HEK293 (cell line): Measurements from ENCODE around the gene PIK3R6.

Experiments
- CTCF ChIA-PET: fragments of 350-600 bp; formaldehyde crosslinking; extraction: SDS; loops from one replicate; lab custom pipeline; 2021; ENCODE audit warnings: antibody characterized with exemption; lab: Yijun Ruan, JAX
- POLR2A ChIA-PET: fragments of 300-600 bp; formaldehyde crosslinking; extraction: SDS; loops from one replicate; lab custom pipeline; 2020; ENCODE audit warnings: antibody characterized with exemption, inconsistent platforms; lab: Yijun Ruan, JAX
- H3K27ac ChIP-seq: fragments of 200-500 bp; sonication (Bioruptor generic); 2 replicates; pipeline ENCODE4 v1.5.1; 2014; ENCODE audit warnings: low read depth, low read length, control low read depth, inconsistent platforms; ENCODE audit errors: extremely low read depth
- H3K36me3 ChIP-seq, 2 experiments: fragments of 200-500 bp in 1 of 2; sonication (Bioruptor generic) in 1 of 2; 1 replicate in 1 of 2; 2 replicates in 1 of 2; pipeline ENCODE4 v1.5.1; 2014 to 2017; ENCODE audit warnings: inconsistent platforms in 2 of 2, low read length in 2 of 2; ENCODE audit not compliant: control insufficient read depth in 2 of 2, insufficient read depth in 1 of 2
- H3K4me1 ChIP-seq: fragments of 200-500 bp; sonication (Bioruptor generic); 2 replicates; pipeline ENCODE4 v1.5.1; 2014; ENCODE audit warnings: mild to moderate bottlenecking, low read length, inconsistent platforms; ENCODE audit not compliant: control insufficient read depth, insufficient read depth
- H3K4me3 ChIP-seq: 2 replicates; pipeline ENCODE4 v1.5.1; 2011; ENCODE audit warnings: low read depth, mild to moderate bottlenecking, control low read depth, low read length, moderate library complexity
- H3K9me3 ChIP-seq: fragments of 200-500 bp; sonication (Bioruptor generic); 2 replicates; pipeline ENCODE4 v1.5.1; 2014; ENCODE audit warnings: low read depth, low read length, inconsistent platforms; ENCODE audit not compliant: control insufficient read depth, insufficient read depth
- BCL11B ChIP-seq: fragments of 450-650 bp; formaldehyde crosslinking; IDR thresholded peaks from 2 replicates; pipeline ENCODE4 v1.5.1; 2016; ENCODE audit warnings: low read depth, missing biosample characterization, missing genetic modification characterization
- FEZF1 ChIP-seq: fragments of 450-650 bp; formaldehyde crosslinking; IDR thresholded peaks from 2 replicates; pipeline ENCODE4 v1.5.1; 2016; ENCODE audit warnings: missing biosample characterization, missing genetic modification characterization
- HIC1 ChIP-seq: fragments of 450-650 bp; formaldehyde crosslinking; IDR thresholded peaks from 2 replicates; pipeline ENCODE4 v1.5.1; 2016; ENCODE audit warnings: missing biosample characterization, missing genetic modification characterization
- HOXD13 ChIP-seq: sonication (generic); formaldehyde crosslinking; IDR thresholded peaks from 2 replicates; pipeline ENCODE4 v1.8.0; 2022; ENCODE audit warnings: missing genetic modification reagents, borderline replicate concordance
- KLF10 ChIP-seq: fragments of 450-650 bp; IDR thresholded peaks from 2 replicates; pipeline ENCODE4 v1.5.1; 2018; ENCODE audit warnings: missing biosample characterization, mild to moderate bottlenecking, missing genetic modification characterization
- KLF7 ChIP-seq: fragments of 450-650 bp; formaldehyde crosslinking; IDR thresholded peaks from 2 replicates; pipeline ENCODE4 v1.5.1; 2016; ENCODE audit warnings: missing biosample characterization, missing genetic modification characterization, borderline replicate concordance
- PRDM1 ChIP-seq: fragments of 450-650 bp; formaldehyde crosslinking; IDR thresholded peaks from 2 replicates; pipeline ENCODE4; 2016; ENCODE audit warnings: missing biosample characterization, missing genetic modification characterization
- REST ChIP-seq: fragments of 450-650 bp; formaldehyde crosslinking; IDR thresholded peaks from 2 replicates; pipeline ENCODE4 v1.5.1; 2016; ENCODE audit warnings: missing biosample characterization, missing genetic modification characterization
- TCF7L2 ChIP-seq: IDR thresholded peaks from 2 replicates; pipeline ENCODE4 v1.6.1; 2011; ENCODE audit warnings: low read depth, mild to moderate bottlenecking, inconsistent platforms, low read length, moderate library complexity, borderline replicate concordance
- YY2 ChIP-seq: fragments of 450-650 bp; formaldehyde crosslinking; IDR thresholded peaks from 2 replicates; pipeline ENCODE4 v1.5.1; 2016; ENCODE audit warnings: missing biosample characterization, missing genetic modification characterization
- ZBTB1 ChIP-seq: fragments of 450-650 bp; formaldehyde crosslinking; IDR thresholded peaks from 2 replicates; pipeline ENCODE4 v1.5.1; 2016; ENCODE audit warnings: missing biosample characterization, missing genetic modification characterization
- ZBTB17 ChIP-seq: fragments of 450-650 bp; formaldehyde crosslinking; IDR thresholded peaks from 2 replicates; pipeline ENCODE4 v1.5.1; 2016; ENCODE audit warnings: missing biosample characterization, missing genetic modification characterization
- ZBTB7A ChIP-seq: fragments of 450-650 bp; formaldehyde crosslinking; IDR thresholded peaks from 2 replicates; pipeline ENCODE4 v1.5.1; 2016; ENCODE audit warnings: low read depth, missing biosample characterization, missing genetic modification characterization
- ZFP69B ChIP-seq: fragments of 450-650 bp; formaldehyde crosslinking; IDR thresholded peaks from 2 replicates; pipeline ENCODE4 v1.5.1; 2016; ENCODE audit warnings: missing biosample characterization, missing genetic modification characterization
- ZNF16 ChIP-seq: fragments of 450-650 bp; formaldehyde crosslinking; IDR thresholded peaks from 2 replicates; pipeline ENCODE4 v1.5.1; 2016; ENCODE audit warnings: low read depth, missing biosample characterization, missing genetic modification characterization
- ZNF202 ChIP-seq: fragments of 450-650 bp; formaldehyde crosslinking; IDR thresholded peaks from 2 replicates; pipeline ENCODE4 v1.5.1; 2016; ENCODE audit warnings: missing biosample characterization, missing genetic modification characterization, borderline replicate concordance
- ZNF248 ChIP-seq: fragments of 450-650 bp; formaldehyde crosslinking; IDR thresholded peaks from 2 replicates; pipeline ENCODE4 v1.5.1; 2017; ENCODE audit warnings: missing biosample characterization, missing genetic modification characterization
- ZNF274 ChIP-seq, 2 experiments: fragments of 200-500 bp in 1 of 2; fragments of 450-650 bp in 1 of 2; sonication (Bioruptor generic) in 1 of 2; formaldehyde crosslinking in 1 of 2; IDR thresholded peaks; 2 replicates each; pipeline versions ENCODE4 v1.5.1 to v1.6.1; 2014 to 2016; ENCODE audit warnings: borderline replicate concordance in 1 of 2, inconsistent platforms in 1 of 2, low read length in 1 of 2, missing biosample characterization in 1 of 2, missing genetic modification characterization in 1 of 2
- ZNF311 ChIP-seq: fragments of 450-650 bp; formaldehyde crosslinking; IDR thresholded peaks from 2 replicates; pipeline ENCODE4 v1.5.1; 2017; ENCODE audit warnings: missing biosample characterization, missing genetic modification characterization, borderline replicate concordance
- ZNF324 ChIP-seq: fragments of 450-650 bp; formaldehyde crosslinking; IDR thresholded peaks from 2 replicates; pipeline ENCODE4 v1.5.1; 2016; ENCODE audit warnings: missing biosample characterization, missing genetic modification characterization
- ZNF341 ChIP-seq: fragments of 450-650 bp; formaldehyde crosslinking; IDR thresholded peaks from 2 replicates; pipeline ENCODE4; 2016; ENCODE audit warnings: low read depth, missing biosample characterization, missing genetic modification characterization
- ZNF560 ChIP-seq: fragments of 450-650 bp; formaldehyde crosslinking; IDR thresholded peaks from 2 replicates; pipeline ENCODE4 v1.5.1; 2017; ENCODE audit warnings: missing biosample characterization, missing genetic modification characterization, borderline replicate concordance
- ZNF580 ChIP-seq: fragments of 450-650 bp; formaldehyde crosslinking; IDR thresholded peaks from 2 replicates; pipeline ENCODE4 v1.5.1; 2016; ENCODE audit warnings: missing biosample characterization, missing genetic modification characterization
- ZNF600 ChIP-seq: fragments of 450-650 bp; formaldehyde crosslinking; IDR thresholded peaks from 2 replicates; pipeline ENCODE4 v1.5.1; 2016; ENCODE audit warnings: missing biosample characterization, missing genetic modification characterization
- ZNF621 ChIP-seq: fragments of 450-650 bp; formaldehyde crosslinking; IDR thresholded peaks from 2 replicates; pipeline ENCODE4 v1.5.1; 2017; ENCODE audit warnings: missing biosample characterization, missing genetic modification characterization
- ZNF654 ChIP-seq: fragments of 450-650 bp; formaldehyde crosslinking; IDR thresholded peaks from 2 replicates; pipeline ENCODE4 v1.5.1; 2016; ENCODE audit warnings: low read depth, missing biosample characterization, missing genetic modification characterization
- ZNF701 ChIP-seq: fragments of 450-650 bp; formaldehyde crosslinking; IDR thresholded peaks from 2 replicates; pipeline ENCODE4 v1.5.1; 2016; ENCODE audit warnings: missing biosample characterization, missing genetic modification characterization
- ZNF777 ChIP-seq: fragments of 450-650 bp; formaldehyde crosslinking; IDR thresholded peaks from 2 replicates; pipeline ENCODE4 v1.5.1; 2017; ENCODE audit warnings: missing biosample characterization, missing genetic modification characterization, borderline replicate concordance
- ZSCAN16 ChIP-seq: fragments of 450-650 bp; formaldehyde crosslinking; IDR thresholded peaks from 2 replicates; pipeline ENCODE4 v1.5.1; 2016; ENCODE audit warnings: missing biosample characterization, missing genetic modification characterization
- ZXDB ChIP-seq: fragments of 450-650 bp; formaldehyde crosslinking; IDR thresholded peaks from 2 replicates; pipeline ENCODE4 v1.5.1; 2016; ENCODE audit warnings: missing biosample characterization, missing genetic modification characterization

The PIK3R6 gene

GRCh38 chr17:8913879-8914278 is 46.4 kb upstream of the PIK3R6 start:
- TF ChIP-seq ZNF580 (tag by site-specific recombination): no peak
- TF ChIP-seq ZSCAN16 (tag by site-specific recombination): no peak
- TF ChIP-seq ZNF654: no peak
- TF ChIP-seq TCF7L2: no peak
- TF ChIP-seq ZNF248 (tag by site-specific recombination): no peak
- TF ChIP-seq ZNF600: no peak
- no peak for TF ChIP-seq ZBTB17 (tag by site-specific recombination)
- no peak for TF ChIP-seq ZNF341 (tag by site-specific recombination)
- TF ChIP-seq HIC1 (tag by site-specific recombination): no peak
- TF ChIP-seq KLF10 (tag by site-specific recombination): no peak
- TF ChIP-seq ZFP69B: no peak
- no peak for TF ChIP-seq ZNF274 (IDR thresholded peaks at IDR 0.05; ENCODE audit: low read length)
- no peak for TF ChIP-seq ZNF274 (tag by site-specific recombination; IDR thresholded peaks at IDR 0.05; ENCODE audit: borderline replicate concordance)
- TF ChIP-seq HOXD13 (CRISPR knock-in tag): no peak
- H3K36me3 ChIP-seq: no peaks in the 10 kb centered on the region
- CTCF ChIA-PET: interaction anchor here (1.6 kb wide), 1 partner anchor 19 kb away, joined by 6 read pairs; no protein-coding TSS in a partner anchor
- POLR2A ChIA-PET: no interaction called here
- H3K9me3 ChIP-seq: no peaks in the 10 kb centered on the region
- no peak overlapping the region for H3K4me3 ChIP-seq
- H3K27ac ChIP-seq: no peak overlapping the region
- no peaks in the 10 kb centered on the region for H3K4me1 ChIP-seq

GRCh38 chr17:8913091-8913490 is 45.6 kb upstream of the PIK3R6 start:
- no peak overlapping the region for H3K4me3 ChIP-seq
- H3K27ac ChIP-seq: no peak overlapping the region
- no peaks in the 10 kb centered on the region for H3K36me3 ChIP-seq
- no peaks in the 10 kb centered on the region for H3K4me1 ChIP-seq
- no peaks in the 10 kb centered on the region for H3K9me3 ChIP-seq
- POLR2A ChIA-PET: no interaction called here
- no peak for TF ChIP-seq ZNF324
- TF ChIP-seq KLF7 (tag by site-specific recombination): no peak
- TF ChIP-seq ZXDB (tag by site-specific recombination): no peak
- TF ChIP-seq ZNF202 (tag by site-specific recombination): no peak
- no peak for TF ChIP-seq ZNF560 (tag by site-specific recombination)
- no peak for TF ChIP-seq BCL11B (tag by site-specific recombination)
- no peak for TF ChIP-seq ZNF341 (tag by site-specific recombination)
- no peak for TF ChIP-seq ZBTB7A (tag by site-specific recombination)
- no peak for TF ChIP-seq PRDM1 (tag by site-specific recombination)
- no peak for TF ChIP-seq ZBTB1 (tag by site-specific recombination)
- no peak for TF ChIP-seq ZNF621
- no peak for TF ChIP-seq ZNF701
- TF ChIP-seq ZNF311: no peak
- no peak for TF ChIP-seq REST
- no peak for TF ChIP-seq YY2
- no peak for TF ChIP-seq ZNF777 (tag by site-specific recombination)
- TF ChIP-seq ZNF16 (tag by site-specific recombination): no peak
- no peak for TF ChIP-seq FEZF1
- CTCF ChIA-PET: interaction anchor here (1.6 kb wide), 1 partner anchor 18 kb away, joined by 6 read pairs; no protein-coding TSS in a partner anchor
